GM21423 (cell line): ENCODE measurements around the gene MAEA.

Experiments
- ATAC-seq: cut with Tn5 transposase; IDR thresholded peaks from one replicate; pipeline ENCODE4 v1.9.1; 2021; ENCODE audit warnings: mild to moderate bottlenecking, moderate library complexity; ENCODE audit not compliant: unreplicated experiment

MAEA gene

DNA sequence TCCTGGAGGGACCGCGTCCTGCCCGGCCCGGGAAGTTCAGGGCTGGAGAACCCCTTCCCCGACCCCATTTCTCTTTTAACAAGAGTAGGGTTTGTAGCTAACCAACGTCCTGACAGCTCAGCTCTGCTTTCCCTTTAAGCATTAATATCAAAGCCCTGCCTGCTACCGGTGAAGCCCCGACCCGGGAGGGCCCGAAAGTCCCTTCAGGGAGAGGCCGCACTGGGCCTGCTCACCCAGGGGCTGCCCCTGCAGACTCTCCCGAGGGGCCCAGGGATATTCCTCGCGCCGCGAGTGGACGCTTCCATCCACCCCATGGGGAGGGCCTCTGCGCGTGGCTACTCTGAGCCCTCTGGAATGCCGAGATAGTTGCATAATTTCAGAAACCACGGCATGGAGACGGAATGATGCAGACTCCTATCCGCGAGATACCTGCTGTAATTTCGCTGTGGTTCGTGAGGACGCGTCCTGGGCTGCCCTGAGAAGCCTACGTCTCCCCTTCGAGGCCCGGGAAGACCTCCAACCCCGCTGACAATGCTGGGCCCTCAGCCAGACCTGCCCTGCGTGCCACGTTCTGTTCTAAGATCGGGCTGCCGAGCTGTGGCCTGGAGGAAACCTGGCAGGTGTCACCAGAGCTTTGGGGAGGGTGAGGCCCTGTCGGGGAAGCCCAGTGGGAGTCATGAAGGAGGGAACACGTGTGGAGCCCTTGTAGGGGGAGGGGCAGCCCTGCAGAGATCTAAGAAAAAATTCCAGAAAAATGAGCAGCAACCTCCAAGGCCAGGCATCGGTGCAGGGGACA, 39.8 kb upstream of the MAEA start:
- peak; percentile 7 for ATAC-seq

DNA sequence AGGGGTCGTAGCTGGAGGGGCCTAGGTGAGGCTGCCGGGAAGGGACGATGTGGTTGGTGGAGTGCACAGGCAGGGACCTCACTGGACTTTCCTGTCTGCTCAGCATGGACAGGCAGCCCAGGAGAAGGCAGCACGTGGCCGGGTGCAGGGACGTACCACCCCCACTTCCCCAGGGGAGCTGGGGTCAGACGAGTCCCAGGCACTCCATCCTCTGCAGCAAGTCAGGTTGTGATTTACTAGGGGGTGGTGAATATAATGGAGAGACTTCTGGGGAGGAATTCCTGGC, 39.2 kb upstream of the MAEA start:
- ATAC-seq, result no peak

DNA sequence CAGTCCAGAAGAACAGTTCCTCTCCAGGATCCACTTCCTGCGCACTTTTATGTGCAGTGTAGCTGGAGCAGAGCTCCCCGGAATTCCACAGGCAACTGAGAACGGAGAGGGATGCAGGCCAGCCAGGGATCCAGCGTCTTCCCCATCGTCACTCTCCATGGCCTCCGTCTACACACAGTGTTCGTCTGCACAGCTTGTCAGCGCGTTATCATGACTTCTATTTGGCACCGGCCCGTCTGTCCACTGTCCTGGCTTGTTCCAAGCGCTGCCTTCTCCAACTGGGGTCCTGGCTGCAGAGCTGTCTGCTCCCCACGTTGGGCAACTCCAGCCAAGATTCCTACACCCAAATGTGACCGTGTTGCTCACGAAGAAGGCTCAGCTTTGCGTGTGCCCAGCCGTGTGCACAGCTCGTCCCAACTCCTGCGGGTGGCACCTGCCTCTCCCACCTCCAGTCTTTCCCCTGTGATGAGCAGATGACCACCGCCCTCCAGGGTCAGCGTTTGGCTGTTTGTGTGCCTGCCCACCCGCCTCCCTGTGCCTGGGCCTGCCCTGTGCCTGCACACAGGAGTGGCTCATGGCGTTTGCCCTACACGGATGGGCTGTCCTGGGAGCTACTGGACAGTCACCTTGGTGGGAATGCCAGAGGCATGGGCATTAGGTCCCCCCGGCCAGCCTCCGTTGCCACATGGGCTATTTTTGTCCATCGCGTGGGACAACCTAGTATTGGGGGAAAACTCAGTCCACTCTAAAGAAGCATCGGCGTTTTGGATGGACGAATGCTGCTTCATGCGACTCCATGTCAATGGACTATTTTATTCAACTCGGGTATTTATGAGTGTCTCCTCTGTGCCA, 38.5 kb upstream of the MAEA start:
- no peak for ATAC-seq

DNA sequence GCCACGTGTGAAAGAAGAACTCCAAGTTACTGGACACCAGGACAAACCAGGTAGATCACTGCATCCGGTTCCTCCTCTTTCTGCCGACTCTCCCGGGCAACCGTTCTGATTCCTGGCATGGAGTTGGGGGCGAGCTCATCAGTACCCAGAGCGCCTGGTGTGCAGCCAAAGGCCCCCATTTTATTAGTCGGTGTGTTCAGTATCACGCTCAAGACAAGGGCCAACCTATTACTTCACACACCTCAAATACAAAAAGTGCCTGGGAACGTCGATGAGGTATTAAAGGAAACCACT, 38.0 kb upstream of the MAEA start:
- ATAC-seq, result no peak

DNA sequence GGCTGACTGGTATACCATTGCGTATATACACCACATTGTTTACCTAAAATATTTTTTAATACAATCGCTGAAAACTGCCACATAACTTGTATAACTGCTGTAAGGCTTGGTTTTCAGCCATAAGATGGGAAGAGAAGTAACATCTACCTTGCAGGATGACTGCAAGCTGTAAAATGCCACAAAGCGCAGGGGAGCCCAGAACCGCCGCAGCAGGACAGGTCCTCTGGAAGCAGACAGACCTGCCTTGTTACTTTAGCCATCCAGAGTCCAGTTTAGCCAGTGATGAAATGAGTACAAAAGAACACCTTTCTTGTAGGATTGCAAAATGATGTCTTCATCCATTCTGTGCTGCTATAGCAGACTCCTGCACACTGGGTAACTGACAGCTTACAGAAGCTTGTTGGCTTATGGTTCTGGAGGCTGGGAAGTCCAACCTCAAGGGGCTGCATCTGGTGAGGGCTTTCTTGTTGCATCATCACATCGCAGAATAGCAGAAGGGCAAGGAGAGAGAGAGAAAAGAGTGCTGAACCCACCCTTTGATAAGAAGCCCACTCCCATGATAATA, 36.7 kb upstream of the MAEA start:
- ATAC-seq, result no peak

DNA sequence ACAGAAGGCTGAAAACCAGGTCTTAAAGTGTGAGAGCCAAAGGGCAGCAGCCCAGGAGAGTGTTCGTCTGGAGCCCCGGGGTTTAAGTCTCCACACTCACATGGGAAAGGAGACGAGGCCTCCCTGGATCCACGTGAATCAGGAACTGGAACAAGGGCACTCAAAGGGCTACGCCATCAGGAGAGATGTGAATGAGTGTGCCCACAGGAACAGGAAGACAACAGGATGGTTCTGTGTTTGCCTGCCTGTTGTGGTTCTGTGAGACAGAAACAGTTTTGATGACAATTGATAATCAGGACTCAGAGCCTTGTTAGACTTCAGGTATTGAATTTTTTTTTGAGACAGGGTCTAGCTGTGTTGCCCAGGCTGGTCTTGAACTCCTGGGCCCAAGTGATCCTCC, 35.9 kb upstream of the MAEA start:
- no peak for ATAC-seq

DNA sequence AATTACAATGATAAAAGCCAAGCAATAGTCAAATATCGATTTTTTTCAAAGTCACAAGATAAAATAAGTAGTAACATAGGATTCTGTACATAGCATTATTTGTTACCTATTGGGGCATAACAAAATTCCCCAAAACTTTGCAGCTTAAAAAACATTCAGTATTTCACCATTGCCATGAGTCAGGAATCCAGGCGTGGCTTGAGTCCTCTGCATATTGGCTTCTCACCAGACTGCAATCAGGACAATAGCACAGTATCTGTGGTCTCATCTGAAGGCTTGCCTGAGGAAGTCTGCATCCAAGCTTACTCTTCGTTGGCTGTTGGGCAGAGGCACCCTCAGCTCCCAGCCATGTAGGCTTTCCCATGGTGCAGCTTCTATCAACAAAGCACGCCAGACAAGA, 34.5 kb upstream of the MAEA start:
- no peak for ATAC-seq

DNA sequence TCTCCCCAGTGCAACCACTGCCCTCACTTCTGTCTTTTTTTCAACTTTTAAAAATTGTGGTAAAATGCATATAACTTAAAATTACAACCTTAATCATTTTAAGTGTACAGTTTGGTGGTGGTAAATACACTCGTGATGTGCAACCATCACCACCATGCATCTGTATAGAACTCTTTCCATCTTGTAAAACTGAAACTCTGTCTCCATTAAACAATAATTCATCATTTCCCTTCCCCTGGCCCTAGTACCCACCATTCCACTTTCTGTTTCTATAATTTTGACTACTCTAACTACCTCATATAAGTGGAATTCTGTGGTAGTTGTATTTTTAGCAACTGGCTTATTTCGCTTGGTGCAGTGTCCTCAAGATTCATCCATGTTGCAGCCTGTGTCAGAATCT, 34.0 kb upstream of the MAEA start:
- ATAC-seq, result no peak

DNA sequence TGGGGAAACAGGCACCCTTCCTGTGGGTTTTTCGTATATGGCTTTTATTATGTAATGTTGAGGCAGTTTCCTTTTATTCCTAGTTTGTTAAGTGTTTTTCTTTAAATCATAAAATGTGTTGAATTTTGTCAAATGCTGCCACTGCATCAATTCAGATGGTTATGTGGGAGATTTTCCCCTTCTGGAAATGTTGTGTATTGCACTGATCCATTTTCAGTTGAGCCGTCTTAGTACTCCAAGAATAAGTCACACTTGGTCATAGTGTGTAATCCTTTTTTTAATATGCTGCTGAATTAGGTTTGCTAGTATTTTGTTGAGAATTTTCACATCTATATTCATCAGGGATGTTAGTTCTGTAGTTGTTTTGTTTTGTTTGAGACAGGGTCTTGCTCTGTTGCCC, 31.2 kb upstream of the MAEA start:
- ATAC-seq, result no peak

DNA sequence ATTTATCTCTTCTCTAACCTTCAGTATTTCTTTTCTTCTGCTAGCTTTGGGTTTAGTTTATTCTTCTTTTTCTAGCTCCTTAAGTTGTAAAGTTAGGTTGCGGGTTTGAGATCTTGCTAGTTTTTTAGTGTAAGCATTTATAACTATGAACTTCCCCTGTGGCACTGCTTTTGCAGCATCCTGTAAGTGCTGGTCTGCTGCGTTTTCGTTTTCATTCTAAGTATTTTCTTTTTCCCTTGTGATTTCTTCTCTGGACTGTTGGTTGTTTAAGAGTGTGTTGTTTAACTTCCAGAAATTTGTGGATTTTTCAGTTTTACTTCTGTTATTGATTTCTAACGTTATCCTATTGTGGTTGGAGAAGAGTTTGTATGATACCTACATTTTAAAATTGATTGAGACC, 29.7 kb upstream of the MAEA start:
- no peak for ATAC-seq

DNA sequence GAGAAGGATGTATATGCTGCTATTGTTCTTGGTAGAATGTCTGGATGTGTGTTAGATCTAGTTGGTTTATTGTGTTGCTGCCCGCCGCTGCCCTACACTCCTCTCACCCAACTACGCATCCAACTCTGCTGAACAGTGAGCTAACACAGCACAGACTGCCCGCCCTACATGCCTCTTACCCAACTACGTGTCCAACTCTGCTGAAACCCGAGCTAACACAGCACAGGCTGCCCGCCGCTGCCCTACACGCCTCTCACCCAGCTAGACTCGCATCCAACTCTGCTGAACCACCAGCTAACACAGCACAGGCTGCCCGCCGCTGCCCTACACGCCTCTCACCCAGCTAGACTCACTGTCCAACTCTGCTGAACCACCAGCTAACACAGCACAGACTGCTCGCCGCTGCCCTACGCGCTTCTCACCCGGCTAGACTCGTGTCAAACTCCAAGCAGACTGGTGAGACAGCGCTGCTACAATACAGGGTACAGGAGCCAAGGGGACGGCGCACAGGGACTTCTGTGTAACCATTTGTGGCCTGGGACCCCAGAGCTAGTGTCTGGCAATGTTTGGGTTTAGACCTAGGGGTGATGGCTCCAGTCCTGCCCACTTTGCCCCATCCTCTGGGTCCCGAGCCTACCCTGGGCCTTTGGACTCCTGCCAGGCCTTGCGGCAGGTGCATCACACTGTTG, 29.1 kb upstream of the MAEA start:
- ATAC-seq, result no peak

DNA sequence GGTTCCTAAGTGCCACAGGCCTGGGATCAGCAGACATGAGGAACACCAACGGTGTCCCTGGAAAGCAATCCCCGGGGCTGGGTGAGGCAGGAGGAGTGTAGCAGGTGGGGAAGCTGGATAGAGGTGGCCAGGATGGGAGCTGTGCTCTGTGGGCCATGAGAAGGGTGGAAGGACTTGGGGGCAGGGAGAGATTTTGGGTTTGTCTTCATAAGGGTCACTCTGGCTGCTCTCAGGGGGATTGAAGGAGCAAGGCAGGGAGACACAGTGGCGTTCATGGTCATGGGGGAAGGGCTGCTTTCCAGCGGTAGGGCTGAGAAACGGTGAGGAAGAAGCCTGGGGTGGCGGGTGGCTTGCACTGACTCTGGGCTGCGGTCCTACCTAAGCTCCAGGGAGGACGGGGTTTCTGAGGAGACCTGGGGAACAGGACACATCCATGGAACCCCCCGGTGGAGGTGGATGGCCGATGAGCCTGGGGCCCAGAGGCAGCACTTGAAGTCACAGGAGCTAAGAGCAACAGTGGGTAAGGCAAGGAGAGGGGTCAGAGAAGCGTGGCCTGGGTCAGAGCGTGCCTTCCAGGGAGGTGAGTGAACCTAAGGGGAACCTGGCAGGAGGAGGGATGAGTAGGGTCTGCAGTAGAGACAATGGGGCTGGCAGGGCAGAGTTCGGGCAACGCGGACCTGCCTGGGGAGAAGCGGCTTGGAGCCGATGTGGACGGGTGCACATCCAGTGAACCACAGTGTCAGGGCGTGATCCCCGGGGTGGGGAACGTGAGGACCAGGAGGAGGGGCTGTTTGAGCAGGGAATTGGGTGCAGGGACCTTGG, 28.4 kb upstream of the MAEA start:
- ATAC-seq, result no peak

DNA sequence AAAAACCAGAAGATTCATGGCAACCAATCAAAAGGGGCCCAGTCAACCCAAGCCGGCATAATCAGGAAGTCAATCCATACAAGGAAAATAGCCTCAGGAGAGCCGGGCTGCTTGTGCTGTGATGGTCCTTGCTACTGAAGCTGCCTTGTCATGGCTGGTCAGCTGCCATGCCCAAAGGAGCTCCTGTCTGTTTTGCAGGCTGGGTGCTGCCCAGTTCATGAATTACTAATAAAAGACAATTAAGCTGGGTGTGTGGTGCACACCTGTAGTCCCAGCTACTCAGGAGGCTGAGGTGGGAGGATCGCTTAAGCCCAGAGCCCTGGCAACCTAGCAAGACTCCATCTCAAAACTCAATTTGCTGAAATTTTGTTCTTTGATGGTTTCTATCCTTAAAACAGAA, 24.7 kb upstream of the MAEA start:
- no peak for ATAC-seq

DNA sequence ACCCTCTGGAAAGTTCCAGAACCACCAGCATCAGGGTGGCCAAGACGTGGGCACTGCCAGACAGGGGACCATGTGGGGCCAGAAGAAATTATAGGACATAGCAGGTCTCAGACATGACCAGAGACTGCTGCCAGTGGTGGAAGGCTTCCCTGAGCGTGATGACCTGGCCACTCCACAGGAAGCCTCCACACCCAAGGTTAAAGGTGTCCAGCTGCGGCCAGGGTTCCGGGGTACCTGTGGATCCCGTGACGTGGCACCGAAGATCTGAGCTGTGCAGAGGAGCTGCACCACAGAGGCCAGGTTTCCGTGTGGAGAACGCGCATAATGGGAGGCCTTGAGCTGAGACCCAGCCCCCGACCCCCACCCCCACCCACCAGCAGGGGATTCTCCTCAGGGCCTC, 24.3 kb upstream of the MAEA start:
- ATAC-seq, result no peak

DNA sequence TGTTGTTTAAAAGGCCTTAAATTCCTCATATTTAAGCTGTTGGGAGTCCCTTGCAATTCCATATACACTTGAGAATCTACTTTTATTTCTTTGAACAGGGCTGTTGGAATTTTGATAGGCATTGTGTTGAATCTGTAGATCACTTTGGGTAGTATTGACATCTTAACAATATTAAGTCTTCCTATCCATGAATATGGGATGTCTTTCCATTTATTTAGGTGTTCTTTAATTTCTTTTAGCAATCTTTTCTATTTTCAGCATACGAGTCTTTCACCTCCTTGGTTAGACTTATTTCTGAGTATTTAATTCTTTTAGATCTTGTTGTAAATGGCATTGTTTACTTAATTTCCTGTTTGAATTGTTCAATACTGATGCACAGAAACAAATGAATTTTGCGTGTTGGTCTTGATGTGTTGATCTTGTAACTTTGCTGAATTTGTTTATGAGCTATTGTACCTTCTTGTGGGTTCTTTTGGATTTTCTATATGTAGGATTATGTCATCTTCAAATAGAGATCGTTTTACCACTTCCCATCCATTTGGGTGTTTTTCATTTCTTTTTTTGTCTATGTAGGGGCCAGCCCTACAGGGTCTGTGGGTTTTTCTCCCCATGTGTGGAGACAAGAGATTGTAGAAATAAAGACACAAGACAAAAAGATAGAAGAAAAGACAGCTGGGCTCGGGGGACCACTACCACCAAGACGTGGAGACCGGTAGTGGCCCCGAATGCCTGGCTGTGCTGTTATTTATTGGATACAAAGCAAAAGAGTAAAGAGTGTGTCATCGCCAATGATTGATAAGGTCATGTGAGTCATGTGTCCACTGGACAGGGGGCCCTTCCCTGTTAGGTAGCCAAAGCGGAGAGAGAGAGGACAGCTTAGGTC, 22.6 kb upstream of the MAEA start:
- no peak for ATAC-seq

DNA sequence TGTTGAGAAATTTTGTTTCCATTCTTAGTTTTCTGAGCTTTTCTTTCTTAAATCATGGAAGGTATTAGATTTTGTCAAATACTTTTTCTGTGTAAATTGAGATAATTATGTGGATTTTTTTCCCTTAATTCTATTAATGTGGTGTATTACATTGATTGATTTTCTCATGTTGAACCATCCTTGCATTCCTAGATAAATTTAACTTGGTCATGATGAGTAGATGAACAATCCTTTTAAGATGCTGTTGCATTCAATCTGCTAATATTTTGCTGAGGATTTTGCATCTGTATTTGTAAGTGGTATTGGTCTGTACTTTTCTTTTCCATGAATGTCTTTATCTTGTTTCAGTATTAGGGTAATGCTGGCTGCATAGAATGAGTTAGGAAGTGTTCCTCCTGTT, 20.5 kb upstream of the MAEA start:
- ATAC-seq, result no peak

DNA sequence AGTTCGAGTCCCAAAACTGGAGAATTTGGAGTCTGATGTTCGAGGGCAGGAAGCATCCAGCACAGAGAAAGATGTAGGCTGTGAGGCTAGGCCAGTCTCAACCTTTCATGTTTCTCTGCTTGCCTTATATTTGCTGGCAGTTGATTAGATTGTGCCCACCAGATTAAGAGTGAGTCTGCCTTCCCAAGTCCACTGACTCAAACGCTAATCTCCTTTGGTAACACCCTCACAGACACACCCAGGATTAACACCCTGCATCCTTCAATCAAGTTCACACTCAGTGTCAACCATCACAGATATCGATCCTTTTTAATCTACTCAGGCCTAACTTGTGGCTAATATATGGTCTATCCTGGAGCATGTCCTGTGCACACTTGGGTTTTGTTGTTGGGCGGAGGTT, 18.0 kb upstream of the MAEA start:
- no peak for ATAC-seq

DNA sequence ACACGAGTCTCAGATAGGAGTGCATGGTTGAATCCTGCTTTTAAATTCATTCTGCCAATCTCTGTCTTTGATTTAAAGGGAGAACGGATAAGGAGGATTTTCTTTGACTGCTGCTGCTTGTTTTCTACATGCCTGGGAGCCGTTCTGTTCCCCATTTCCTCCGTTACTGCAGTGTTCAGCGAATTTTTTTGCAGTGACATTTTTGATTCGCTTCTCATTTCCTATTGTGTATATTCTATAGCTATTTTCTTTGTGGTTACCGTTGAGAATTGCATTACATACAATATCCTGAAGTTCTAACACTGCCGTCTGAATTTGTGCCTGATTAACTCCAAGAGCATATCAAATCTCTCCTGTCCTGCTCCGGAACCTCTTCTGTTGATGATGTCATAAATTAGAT, 14.8 kb upstream of the MAEA start:
- no peak for ATAC-seq

DNA sequence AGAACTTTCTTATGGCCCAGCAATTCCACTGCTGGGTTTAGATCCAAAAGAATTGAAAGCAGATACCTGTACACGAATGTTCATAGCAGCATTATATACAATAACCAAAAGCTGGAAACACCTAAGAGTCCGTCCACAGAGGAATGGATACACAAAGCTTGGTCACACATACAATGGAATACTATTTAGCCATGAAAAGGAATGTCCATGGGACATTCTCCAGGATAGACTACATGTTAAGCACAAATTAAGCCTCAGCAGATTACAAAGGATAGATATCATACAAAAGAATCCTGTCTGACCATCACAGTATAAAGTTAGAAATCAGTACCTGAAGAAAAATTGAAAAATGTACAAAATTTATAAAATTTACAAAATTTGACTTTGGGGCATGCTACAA, 12.7 kb upstream of the MAEA start:
- no peak for ATAC-seq
